NK-92 treated with Interleukin-12 subunit alpha and Interleukin-12 subunit beta, amount 100 ng/mL, for 24 hours (cell line): ENCODE data around the gene CLK2.
"Not testable (repeated sequence)": the region's sequence is repeated elsewhere in the genome, so short reads cannot be mapped to it uniquely, and the experiment has no call there.

Experiments used
- DNase-seq: peaks from one replicate; lab custom pipeline; 2025; lab: John Stamatoyannopoulos, UW

Gene CLK2

DNA sequence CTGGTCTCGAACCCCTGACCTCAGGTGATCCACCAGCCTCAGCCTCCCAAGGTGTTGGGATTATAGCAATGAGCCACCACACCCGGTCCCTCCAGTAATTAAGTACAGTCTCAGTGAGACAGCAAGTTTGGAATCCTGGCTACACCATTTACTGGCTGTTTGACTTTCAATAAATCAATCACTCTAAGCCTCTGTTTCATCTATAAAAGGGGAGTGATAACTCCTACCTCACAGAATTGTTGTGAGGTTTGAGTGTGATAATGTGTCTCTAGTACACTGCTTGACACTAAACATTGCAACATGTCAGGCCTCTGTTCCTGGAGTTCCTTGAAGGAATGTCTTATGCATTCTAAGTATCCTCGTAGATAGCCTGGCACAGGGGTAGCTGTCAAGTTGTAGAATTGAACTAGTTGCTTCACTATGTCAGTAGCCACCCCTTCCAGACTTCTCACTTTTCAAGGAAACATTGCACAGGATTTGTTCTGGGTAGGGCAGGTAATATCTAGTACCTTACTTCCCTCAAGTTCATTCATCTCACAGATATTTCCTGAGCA is 30.4 kb downstream of the CLK2 start:
- DNase-seq: no peak

DNA sequence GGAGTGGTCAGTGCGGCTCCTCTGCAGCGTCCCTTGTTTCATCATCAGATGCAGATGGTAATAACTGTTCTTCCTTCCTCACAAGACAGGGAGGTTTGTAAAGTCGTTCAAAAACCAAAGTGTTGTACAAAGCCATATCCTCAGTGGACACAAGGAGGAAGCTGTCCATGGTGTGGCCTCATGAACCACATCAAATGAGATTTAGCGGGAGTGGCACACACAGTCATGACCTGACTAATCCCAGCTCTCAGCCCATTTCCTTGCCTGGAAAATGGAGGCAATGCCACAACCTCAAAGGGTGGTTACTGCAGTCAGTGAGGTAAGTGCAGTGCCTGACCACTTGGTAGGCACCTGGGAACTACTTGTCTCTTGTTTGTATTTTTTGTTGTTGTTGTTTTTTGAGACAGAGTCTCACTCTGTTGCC is 31.5 kb downstream of the CLK2 start:
- no peak for DNase-seq

GRCh38 chr1:155241069-155241679 is 32.1 kb downstream of the CLK2 start:
- DNase-seq: peak; percentile 55

DNA sequence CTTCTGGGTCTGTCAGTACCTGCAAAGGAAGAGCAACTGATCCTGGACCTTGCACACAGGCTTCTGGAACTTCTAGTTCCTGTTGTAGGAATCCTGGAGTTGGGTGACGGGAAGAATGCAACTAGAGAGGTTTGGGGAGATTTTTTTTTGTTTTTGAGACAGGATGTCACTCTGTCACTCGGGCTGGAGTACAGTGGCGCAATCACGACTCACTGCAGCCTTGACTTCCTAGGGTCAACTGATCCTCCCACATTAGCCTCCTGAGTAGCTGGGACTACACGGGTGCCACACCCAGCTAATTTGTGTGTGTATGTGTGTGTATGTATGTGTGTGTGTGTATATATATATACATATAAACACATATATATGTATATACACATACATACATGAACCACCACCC is 36.9 kb downstream of the CLK2 start:
- peak; percentile 33 for DNase-seq

- DNase-seq: not testable (repeated sequence)
Measured at GRCh38 chr1:155235375-155235774, 37.9 kb downstream of the CLK2 start.

DNA sequence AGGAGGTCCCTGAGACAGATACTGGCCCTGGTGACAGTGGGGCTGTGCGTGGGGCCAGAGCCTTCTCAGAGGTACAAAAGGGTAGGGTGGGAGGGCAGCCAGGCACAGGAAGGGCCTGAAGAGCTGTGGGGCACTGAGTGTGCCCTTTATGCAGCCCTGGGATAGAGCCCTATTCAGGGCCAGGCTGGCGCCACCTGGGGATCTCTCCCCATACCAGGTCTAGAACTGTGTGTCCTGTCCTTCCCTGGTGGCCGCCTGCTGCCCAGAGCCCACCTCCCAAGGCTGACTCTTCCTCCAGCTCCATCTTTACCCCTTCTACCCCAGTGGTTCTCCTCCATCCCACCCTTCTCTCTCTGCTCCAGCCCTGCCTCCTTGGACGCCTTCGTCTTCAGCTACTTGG is 39.8 kb downstream of the CLK2 start:
- DNase-seq: not testable (repeated sequence)

DNA sequence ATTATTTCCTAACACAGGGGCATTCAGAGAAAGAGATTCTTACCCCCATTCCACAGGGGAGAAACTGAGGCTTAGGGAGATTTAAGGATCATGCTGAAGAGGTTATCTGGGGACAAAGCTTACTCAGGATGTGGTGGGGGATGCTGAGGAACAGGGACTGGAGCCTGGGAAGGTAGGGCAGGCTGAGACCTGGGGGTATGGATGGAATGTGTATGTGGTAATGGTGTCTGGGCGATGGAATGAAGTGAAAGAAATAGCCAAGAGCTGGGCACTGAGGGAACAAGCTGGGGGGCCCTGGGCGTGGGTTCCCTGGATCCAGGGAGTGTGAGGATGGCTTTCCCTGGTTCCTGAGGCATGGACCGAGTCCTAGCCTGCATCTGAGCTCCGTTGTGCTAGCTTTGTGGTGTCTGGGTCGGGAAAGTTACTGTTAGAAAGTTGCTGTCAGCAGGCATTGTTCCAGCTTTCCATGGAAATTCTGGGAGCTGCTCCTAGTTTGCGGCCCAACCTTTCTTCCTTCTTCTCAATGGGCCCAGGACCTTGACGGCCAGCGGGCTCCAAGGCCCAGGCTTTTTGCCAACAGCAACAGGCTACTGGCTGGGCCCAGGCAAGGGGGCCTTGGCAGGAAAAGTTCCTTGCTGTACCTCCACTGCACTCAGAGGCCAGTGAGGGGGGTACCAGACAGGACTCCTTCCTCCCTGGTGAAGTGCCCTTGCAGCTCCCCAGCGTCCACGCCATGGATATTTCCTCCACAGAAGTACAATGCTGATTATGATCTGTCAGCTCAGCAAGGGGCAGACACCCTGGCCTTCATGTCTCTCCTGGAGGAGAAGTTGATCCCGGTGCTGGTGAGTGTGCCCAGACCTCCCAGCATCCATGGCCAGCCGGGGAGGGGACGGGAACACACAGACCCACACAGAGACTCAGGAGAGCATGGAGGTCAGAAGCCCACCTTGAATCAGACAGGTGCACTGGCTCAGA is 41.0 kb downstream of the CLK2 start:
- not testable (repeated sequence) for DNase-seq

DNA sequence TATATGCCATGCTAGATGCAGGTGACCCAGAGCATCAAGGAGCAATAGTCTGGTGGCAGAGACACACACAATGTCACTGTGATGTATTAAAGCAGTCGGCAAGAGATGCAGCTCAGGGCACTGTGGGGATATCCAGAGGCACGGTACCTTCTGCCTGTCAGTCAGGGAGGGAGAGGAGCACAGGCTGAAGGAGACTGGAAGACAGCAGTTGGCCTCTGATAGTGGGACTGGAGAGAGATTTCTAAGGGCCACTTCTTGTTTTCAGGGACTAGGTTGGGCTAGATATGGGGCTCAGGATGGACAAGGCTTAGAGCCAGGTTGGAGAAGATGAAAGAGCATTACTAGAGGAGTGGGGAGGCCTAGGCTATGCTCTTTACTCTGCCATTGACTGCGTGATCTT is 42.0 kb downstream of the CLK2 start:
- not testable (repeated sequence) for DNase-seq

DNA sequence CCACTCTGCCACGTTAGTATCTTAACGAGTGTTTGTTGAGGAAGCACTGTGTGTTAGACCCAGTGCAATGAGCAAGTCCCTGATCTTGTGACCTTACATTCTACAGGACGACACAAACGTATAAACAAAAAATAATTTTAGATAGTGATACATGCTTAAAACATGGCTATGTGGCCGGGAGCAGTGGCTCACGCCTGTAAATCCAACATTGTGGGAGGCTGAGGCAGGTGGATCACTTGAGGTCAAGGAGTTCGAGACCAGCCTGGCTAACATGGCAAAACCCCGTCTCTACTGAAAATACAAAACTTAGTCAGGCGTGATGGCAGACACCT is 45.2 kb downstream of the CLK2 start:
- no peak for DNase-seq

DNA sequence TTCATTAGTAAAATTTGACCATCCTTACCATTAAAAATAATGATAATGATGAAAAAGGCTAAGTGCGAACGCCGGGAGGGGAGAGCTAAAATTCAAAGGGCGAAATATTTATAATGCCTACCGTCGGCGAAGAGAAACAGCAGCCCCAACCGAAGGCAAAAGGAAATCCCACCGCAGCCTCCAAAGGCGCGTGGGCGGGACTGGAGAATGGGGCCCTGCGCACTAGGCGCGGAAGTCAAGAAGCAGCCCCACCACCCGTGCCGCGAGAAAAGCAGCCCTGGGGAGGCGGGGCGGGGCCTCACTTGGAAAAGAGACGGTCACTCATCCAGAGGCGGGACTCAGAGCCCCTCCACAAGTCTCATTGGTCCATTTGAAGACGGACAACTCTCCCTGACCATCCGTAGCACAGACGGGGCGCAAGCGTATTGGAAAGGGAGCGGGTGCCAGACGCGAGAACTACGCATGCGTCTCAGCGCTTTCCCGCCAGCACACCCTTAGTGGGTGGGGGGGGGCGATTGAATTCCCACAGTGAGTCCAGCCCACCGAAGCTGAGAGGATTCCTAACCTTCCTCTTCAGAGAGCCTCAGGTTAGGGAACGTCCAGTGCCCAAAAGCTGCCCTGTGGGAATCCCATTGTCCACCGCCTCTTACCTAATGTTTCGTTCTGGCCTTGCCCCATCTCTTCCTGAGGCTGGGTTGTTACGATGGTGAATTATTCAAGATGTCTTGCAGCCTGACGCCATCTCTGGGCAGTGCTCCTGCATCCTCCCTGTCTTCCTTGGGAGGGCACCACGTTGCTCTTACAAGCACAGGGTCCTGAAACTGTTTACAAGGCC is 45.8 kb downstream of the CLK2 start:
- DNase-seq: peak; percentile 99

DNA sequence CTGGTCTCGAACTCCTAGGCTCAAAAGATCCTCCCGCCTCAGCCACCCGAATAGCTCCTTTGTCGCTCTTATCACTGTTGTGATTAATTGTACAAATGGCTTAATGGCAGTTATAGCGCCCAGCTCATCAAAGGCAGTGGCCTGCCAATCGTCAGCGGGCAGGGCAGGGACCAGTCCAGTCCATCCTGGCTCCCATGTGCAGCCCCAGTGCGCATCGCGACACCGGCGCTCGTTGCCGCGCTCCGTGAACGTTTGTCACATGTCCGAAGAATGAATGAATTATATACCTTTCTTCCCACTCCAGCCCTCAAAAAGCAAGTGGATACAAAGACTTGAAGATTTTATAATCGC is 46.4 kb downstream of the CLK2 start:
- peak; percentile 73 for DNase-seq

DNA sequence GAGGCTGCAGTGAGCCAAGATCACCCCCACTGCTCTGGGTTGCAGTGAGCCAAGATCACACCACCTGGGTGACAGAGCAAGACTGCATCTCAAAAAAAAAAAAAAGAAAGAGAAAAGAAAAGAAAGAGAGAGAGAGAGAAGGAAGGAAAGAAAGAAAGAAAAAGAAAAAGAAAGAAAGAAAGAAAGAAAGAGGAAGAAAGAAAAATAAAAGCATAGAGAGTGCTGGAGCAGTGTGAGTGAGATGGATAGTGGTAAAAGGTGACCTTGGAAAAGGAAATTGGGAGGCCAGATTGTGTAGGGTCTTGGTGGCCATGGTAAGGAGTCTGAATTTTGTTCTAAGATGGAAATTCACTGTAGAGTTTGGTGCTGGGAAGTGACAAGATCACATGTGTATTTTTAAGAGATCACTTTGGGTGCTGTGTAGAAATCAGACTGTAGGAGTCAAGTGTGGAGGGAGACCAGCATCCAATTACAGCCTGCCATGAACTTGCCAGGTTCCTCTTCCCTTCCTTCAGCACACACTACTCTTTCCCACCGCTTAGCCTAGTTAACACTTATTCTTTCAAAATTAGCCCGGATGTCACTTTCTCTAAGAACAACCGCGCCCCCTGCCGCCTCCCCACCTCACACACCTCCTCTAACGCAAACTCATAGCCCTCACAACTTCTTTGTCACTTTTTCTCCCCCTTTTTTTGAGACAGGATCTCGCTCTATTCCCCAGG is 47.0 kb downstream of the CLK2 start:
- peak; percentile 73 for DNase-seq

GRCh38 chr1:155225404-155225759 is 47.9 kb downstream of the CLK2 start:
- not testable (repeated sequence) for DNase-seq

DNA sequence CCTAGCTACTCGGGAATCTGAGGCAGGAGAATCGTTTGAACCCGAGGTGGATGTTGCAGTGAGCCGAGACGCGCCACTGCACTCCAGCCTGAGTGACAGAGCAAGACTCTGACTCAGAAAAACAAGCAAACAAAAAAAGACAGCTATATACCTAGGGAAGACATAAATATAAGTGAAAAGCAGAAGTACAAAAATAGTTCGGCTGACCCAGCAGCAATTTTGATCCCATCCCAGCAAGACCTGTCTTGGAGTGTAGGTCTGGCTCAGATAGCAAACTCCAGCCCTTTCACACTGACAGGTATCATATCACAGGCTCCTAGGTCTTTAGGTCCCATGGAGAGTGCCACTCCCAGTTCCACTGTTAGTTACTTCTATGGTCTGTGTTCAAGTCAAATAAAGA is 50.3 kb downstream of the CLK2 start:
- no peak for DNase-seq

DNA sequence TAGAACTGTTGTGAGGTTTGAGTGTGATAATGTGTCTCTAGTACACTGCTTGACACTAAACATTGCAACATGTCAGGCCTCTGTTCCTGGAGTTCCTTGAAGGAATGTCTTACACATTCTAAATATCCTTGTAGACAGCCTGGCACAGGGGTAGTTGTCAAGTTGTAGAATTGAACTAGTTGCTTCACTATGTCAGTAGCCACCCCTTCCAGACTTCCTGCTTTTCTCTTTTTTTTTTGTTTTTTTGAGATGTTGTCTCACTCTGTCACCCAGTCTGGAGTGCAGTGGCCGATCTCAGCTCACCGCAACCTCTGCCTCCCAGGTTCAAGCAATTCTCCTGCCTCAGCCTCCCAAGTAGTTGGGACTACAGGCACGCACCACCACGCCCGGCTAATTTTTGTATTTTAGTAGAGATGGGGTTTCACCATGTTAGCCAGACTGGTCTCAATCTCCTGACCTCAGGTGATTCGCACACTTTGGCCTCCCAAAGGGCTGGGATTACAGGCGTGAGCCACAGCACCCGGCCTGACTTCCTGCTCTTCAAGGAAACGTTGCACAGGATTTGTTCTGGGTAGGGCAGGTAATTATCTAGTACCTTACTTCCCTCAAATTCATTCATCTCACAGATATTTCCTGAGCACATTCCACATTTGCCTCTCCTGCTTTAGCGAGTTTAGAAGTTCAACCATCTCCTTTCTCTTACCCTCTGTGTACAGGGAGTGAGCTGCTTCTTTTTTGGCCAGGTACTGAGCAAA is 52.9 kb downstream of the CLK2 start:
- not testable (repeated sequence) for DNase-seq

GRCh38 chr1:155219592-155220031 is 53.7 kb downstream of the CLK2 start:
- no peak for DNase-seq

- DNase-seq: no peak
Measured at GRCh38 chr1:155218854-155219591, 54.3 kb downstream of the CLK2 start.

DNA sequence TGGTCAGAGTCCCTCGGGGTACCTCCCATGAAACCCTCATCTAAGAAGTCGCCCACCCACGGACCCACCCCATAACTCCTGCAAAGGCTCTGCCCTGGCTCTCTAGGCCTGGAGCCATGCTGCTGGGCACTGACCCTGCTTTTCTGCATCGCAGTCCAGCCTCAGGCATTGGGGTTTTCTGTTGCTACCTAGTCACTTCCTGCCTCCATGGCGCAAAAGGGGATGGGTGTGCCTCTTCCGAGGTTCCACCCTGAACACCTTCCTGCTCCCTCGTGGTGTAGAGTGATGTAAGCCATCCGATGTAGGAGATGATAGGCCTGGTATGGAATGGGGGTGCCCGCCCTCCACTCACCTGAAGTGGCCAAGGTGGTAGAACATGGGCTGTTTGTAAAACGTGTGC is 58.6 kb downstream of the CLK2 start:
- not testable (repeated sequence) for DNase-seq
